Measurements from ENCODE around the gene UPK3A. TPM values are rescaled to one million over a fixed set of nuclear protein-coding genes. Genes with fewer than 3 reads are reported as not detected.

UPK3A gene
- total and polyA plus RNA-seq, 10 of the 15 experiments (the other 5 are each of a cell fraction or from before 2014, with no cell fraction given) = not detected

- TF ChIP-seq BCL3 (IDR thresholded peaks at IDR 0.05; ENCODE audit: borderline replicate concordance, insufficient read depth, low read depth, low read length, poor library complexity, severe bottlenecking) (no peak), EZH2 (IDR thresholded peaks at IDR 0.05; ENCODE audit: borderline replicate concordance, control insufficient read depth, low read depth, low read length) (no peak), SMC3 (IDR thresholded peaks at IDR 0.05; ENCODE audit: borderline replicate concordance, low read length) (no peak), NFXL1 (IDR thresholded peaks at IDR 0.05; ENCODE audit: borderline replicate concordance) (no peak), RBBP5 (conservative IDR thresholded peaks at IDR 0.05) (no peak), ZNF384 (IDR thresholded peaks at IDR 0.05; ENCODE audit: borderline replicate concordance, low read depth, low read length) (no peak), KAT2A (conservative IDR thresholded peaks at IDR 0.05; ENCODE audit: control insufficient read depth, low read depth, low read length) (no peak), TARDBP (IDR thresholded peaks at IDR 0.05; ENCODE audit: borderline replicate concordance) (no peak), MAX (IDR thresholded peaks at IDR 0.05; ENCODE audit: low read depth, low read length) (no peak), E2F4 (IDR thresholded peaks at IDR 0.05; ENCODE audit: low read depth, low read length) (no peak), BMI1 (IDR thresholded peaks at IDR 0.05; ENCODE audit: borderline replicate concordance) (no peak), MTA3 (IDR thresholded peaks at IDR 0.05; ENCODE audit: borderline replicate concordance, low read length) (no peak)
These were observed 11.2 kb upstream of the UPK3A start (continued) for GRCh38 chr22:45273452-45274075.
